HL-60/S4 treated with retinoic acid at 250 ng/mL for 4 days and 3 days (cell line): ENCODE results near the gene ZNF366.

Experiments
- in situ Hi-C: fragments of 300-500 bp; cut with MboI; formaldehyde crosslinking; loops from 2 replicates; pipeline ENCODE4 v1.7.0; 2022; ENCODE audit warnings: low sequenced_read_pairs

Gene ZNF366

GRCh38 chr5:72507231-72507906, at the start of gene ZNF366:
Gene ZNF366 (minus strand): TSS chr5:72507410. CDS start chr5:72461496, 45,914 bp downstream.
- in situ Hi-C loops = no loop called here

- in situ Hi-C loops = no loop called here
Measured at GRCh38 chr5:72556351-72557166, 49.3 kb upstream of the ZNF366 start.

GRCh38 chr5:72555871-72556270, 48.7 kb upstream of the ZNF366 start:
- in situ Hi-C loops = no loop called here

GRCh38 chr5:72554897-72555296, 47.7 kb upstream of the ZNF366 start:
- in situ Hi-C loops = no loop called here

- in situ Hi-C loops = no loop called here
Measured at GRCh38 chr5:72552041-72552557, 44.9 kb upstream of the ZNF366 start.

GRCh38 chr5:72550595-72550994, 43.4 kb upstream of the ZNF366 start:
- in situ Hi-C loops = no loop called here

GRCh38 chr5:72543811-72544210, 36.6 kb upstream of the ZNF366 start:
- in situ Hi-C loops = loop anchor here (25.0 kb wide), 1 partner anchor 182 kb away; no protein-coding TSS in a partner anchor

GRCh38 chr5:72543365-72543764, 36.2 kb upstream of the ZNF366 start:
- in situ Hi-C loops = loop anchor here (25.0 kb wide), 1 partner anchor 181 kb away; no protein-coding TSS in a partner anchor

GRCh38 chr5:72542695-72543094, 35.5 kb upstream of the ZNF366 start:
- in situ Hi-C loops = loop anchor here (25.0 kb wide), 1 partner anchor 180 kb away; no protein-coding TSS in a partner anchor

GRCh38 chr5:72541501-72542225, 34.5 kb upstream of the ZNF366 start:
- in situ Hi-C loops = loop anchor here (25.0 kb wide), 1 partner anchor 179 kb away; no protein-coding TSS in a partner anchor

- in situ Hi-C loops = loop anchor here (25.0 kb wide), 1 partner anchor 179 kb away; no protein-coding TSS in a partner anchor
Measured at GRCh38 chr5:72540759-72541438, 33.7 kb upstream of the ZNF366 start.

- in situ Hi-C loops = loop anchor here (25.0 kb wide), 1 partner anchor 177 kb away; no protein-coding TSS in a partner anchor
Measured at GRCh38 chr5:72539726-72540125, 32.5 kb upstream of the ZNF366 start.

- in situ Hi-C loops = loop anchor here (25.0 kb wide), 1 partner anchor 177 kb away; no protein-coding TSS in a partner anchor
Measured at GRCh38 chr5:72539038-72539437, 31.8 kb upstream of the ZNF366 start.

GRCh38 chr5:72537166-72537565, 30.0 kb upstream of the ZNF366 start:
- in situ Hi-C loops = loop anchor here (25.0 kb wide), 1 partner anchor 175 kb away; no protein-coding TSS in a partner anchor

- in situ Hi-C loops = loop anchor here (25.0 kb wide), 1 partner anchor 169 kb away; no protein-coding TSS in a partner anchor
Measured at GRCh38 chr5:72531496-72532190, 24.4 kb upstream of the ZNF366 start.

- in situ Hi-C loops = loop anchor here (25.0 kb wide), 1 partner anchor 168 kb away; no protein-coding TSS in a partner anchor
Measured at GRCh38 chr5:72530196-72530595, 23.0 kb upstream of the ZNF366 start.

GRCh38 chr5:72529383-72529782, 22.2 kb upstream of the ZNF366 start:
- in situ Hi-C loops = loop anchor here (25.0 kb wide), 1 partner anchor 167 kb away; no protein-coding TSS in a partner anchor

- in situ Hi-C loops = loop anchor here (25.0 kb wide), 1 partner anchor 164 kb away; no protein-coding TSS in a partner anchor
Measured at GRCh38 chr5:72525816-72526215, 18.6 kb upstream of the ZNF366 start.

- in situ Hi-C loops = no loop called here
Measured at GRCh38 chr5:72523960-72524582, 16.9 kb upstream of the ZNF366 start.
